Keratinocyte (primary cell): ENCODE results near the gene CSNK1D.

Experiments
- CTCF ChIP-seq, 3 experiments: IDR thresholded peaks in 1 of 3; conservative IDR thresholded peaks in 1 of 3; optimal IDR thresholded peaks in 1 of 3; 2 replicates in 2 of 3; 3 replicates in 1 of 3; pipeline versions ENCODE3 to v1.5.1; 2011; ENCODE audit warnings: low read length in 3 of 3, mild to moderate bottlenecking in 3 of 3, moderate library complexity in 2 of 3, control low read depth in 1 of 3, inconsistent platforms in 1 of 3; ENCODE audit not compliant: insufficient read depth in 2 of 3; ENCODE audit errors: extremely low read depth in 1 of 3
- EZH2 ChIP-seq: IDR thresholded peaks from one replicate; pipeline ENCODE4 v1.6.1; 2012; ENCODE audit warnings: inconsistent platforms, mild to moderate bottlenecking, low read length, moderate library complexity

- TF ChIP-seq CTCF (optimal IDR thresholded peaks at IDR 0.05 in 1 of 3, IDR thresholded peaks at IDR 0.05 in 1 of 3, conservative IDR thresholded peaks at IDR 0.05 in 1 of 3; ENCODE audit: extremely low read depth in 1 of 3, insufficient read depth in 2 of 3, low read length in 3 of 3) (no peak), EZH2 (no peak)
These were observed 56.4 kb downstream of the CSNK1D start for GRCh38 chr17:82217120-82217529.
